Kidney (tissue), 14 donors: ENCODE measurements around the gene FER. TPM values are rescaled to one million over a fixed set of nuclear protein-coding genes. Genes with fewer than 3 reads are reported as not detected.
"Not testable (repeated sequence)": the region's sequence is repeated elsewhere in the genome, so short reads cannot be mapped to it uniquely, and the experiment has no call there.

Experiments used
- DNase-seq, 5 donors: peaks; one replicate each; pipeline ENCODE4 v3.0.0-alpha.2; 2013 to 2020
- FAIRE-seq: peaks from 2 replicates; lab custom pipeline; 2012; peaks lifted over from hg19 to GRCh38; lab: Jason Lieb, UNC
- H3K27ac ChIP-seq, 2 donors: one replicate each; pipeline ENCODE4 v1.7.0; 2013; ENCODE audit warnings: low read depth in 2 of 2, low read length in 2 of 2, inconsistent platforms in 1 of 2
- H3K27me3 ChIP-seq: one replicate; pipeline ENCODE4 v1.7.1; 2013; ENCODE audit warnings: low read length, inconsistent platforms; ENCODE audit not compliant: control insufficient read depth, insufficient read depth
- H3K36me3 ChIP-seq, 3 donors: one replicate each; pipeline versions ENCODE4 v1.7.0 to v1.7.1; 2013; ENCODE audit warnings: low read length in 3 of 3, control low read depth in 1 of 3, inconsistent platforms in 1 of 3; ENCODE audit not compliant: insufficient read depth in 3 of 3, control insufficient read depth in 2 of 3
- H3K4me1 ChIP-seq, 3 donors: one replicate each; pipeline versions ENCODE4 v1.7.0 to v1.7.1; 2013; ENCODE audit warnings: low read length in 3 of 3, inconsistent platforms in 1 of 3, low read depth in 1 of 3; ENCODE audit not compliant: control insufficient read depth in 2 of 3, insufficient read depth in 2 of 3
- H3K4me3 ChIP-seq, 3 donors: one replicate each; pipeline versions ENCODE4 v1.7.0 to v1.8.1; 2013; ENCODE audit warnings: low read length in 3 of 3, control low read depth in 1 of 3, inconsistent platforms in 1 of 3
- H3K9ac ChIP-seq, 3 donors: one replicate each; pipeline versions ENCODE4 v1.7.0 to v1.7.1; 2013; ENCODE audit warnings: low read length in 3 of 3, control low read depth in 1 of 3, inconsistent platforms in 1 of 3
- H3K9me3 ChIP-seq, 3 donors: one replicate each; pipeline versions ENCODE4 v1.7.0 to v1.7.1; 2013; ENCODE audit warnings: low read length in 3 of 3, control low read depth in 1 of 3, inconsistent platforms in 1 of 3; ENCODE audit not compliant: control insufficient read depth in 2 of 3, insufficient read depth in 1 of 3
- intact Hi-C: fragments of 100-400 bp; cut with DNase I; formaldehyde crosslinking; loops from one replicate; pipeline ENCODE4 v1.11.1; 2022
- polyA plus RNA-seq: library from polyadenylated mRNA; stranded (reverse); fragments of 350-450 nt; fragmentation: Illumina TruSeq; extraction: RNeasy Lipid Tissue Mini Kit (QIAGEN cat#74804); gene quantifications from one replicate; pipeline ENCODE4 v1.2.3, GENCODE V29; 2014; ENCODE audit warnings: low read depth, low replicate concordance; ENCODE audit not compliant: insufficient read depth
- total RNA-seq: library from RNA; stranded (reverse); fragmentation: NEBNext Ultra II Directional; extraction: Animal tissue kit (Norgen Biotek cat#: 25700); gene quantifications from one replicate; pipeline ENCODE4 v1.2.1, GENCODE V29; 2021
- TF ChIP-seq, protein P1 (sequence below): IDR thresholded peaks from 3 replicates; pipeline ENCODE4 v1.5.1; 2012; ENCODE audit warnings: mild to moderate bottlenecking, moderate library complexity, borderline replicate concordance; ENCODE audit not compliant: insufficient read depth; ENCODE audit errors: extremely low read depth
- donor health status: control.
- donor health status: control.
- donor health status: control.
- donor health status: control.
- donor health status: control.
- donor health status: DM: yes; HTN: yes; CAD: no.
- donor health status: Normal renal cell carcinoma (clear cell type).

Gene FER
- total and polyA plus RNA-seq, 2 donors from 2014 or later: 2.1 to 38.2 TPM

DNA sequence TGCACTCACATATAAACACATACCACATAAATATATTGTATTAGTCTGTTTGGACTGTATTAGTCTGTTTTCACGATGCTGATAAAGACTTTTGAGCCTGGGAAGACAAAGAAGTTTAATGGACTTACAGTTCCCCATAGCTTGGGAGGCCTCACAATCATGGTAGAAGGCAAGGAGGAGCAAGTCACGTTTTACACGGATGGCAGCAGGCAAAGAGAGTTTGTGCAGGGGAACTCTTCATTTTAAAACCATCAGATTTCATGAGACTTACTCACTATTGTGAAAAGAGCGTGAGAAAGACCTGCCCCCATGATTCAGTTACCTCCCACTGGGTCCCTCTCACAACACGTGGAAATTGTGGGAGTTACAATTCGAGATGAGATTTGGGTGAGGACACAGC, 133.4 kb downstream of the FER start:
- TF ChIP-seq, protein P1, sequence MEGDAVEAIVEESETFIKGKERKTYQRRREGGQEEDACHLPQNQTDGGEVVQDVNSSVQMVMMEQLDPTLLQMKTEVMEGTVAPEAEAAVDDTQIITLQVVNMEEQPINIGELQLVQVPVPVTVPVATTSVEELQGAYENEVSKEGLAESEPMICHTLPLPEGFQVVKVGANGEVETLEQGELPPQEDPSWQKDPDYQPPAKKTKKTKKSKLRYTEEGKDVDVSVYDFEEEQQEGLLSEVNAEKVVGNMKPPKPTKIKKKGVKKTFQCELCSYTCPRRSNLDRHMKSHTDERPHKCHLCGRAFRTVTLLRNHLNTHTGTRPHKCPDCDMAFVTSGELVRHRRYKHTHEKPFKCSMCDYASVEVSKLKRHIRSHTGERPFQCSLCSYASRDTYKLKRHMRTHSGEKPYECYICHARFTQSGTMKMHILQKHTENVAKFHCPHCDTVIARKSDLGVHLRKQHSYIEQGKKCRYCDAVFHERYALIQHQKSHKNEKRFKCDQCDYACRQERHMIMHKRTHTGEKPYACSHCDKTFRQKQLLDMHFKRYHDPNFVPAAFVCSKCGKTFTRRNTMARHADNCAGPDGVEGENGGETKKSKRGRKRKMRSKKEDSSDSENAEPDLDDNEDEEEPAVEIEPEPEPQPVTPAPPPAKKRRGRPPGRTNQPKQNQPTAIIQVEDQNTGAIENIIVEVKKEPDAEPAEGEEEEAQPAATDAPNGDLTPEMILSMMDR: no peak
- Histone ChIP-seq H3K4me3 (no peak overlapping the region), H3K36me3 (no peaks in the 10 kb centered on the region), H3K27ac (no peak overlapping the region), H3K9ac (no peak overlapping the region), H3K27me3 (no peaks in the 10 kb centered on the region), H3K9me3 (no peaks in the 10 kb centered on the region), H3K4me1 (no peaks in the 10 kb centered on the region)
- FAIRE-seq (no peak), DNase-seq (no peak)
- intact Hi-C loops: no loop called here

- Histone ChIP-seq H3K27me3 (no peaks in the 10 kb centered on the region), H3K9ac (no peak overlapping the region), H3K4me1 (no peaks in the 10 kb centered on the region), H3K27ac (no peak overlapping the region), H3K9me3 (no peaks in the 10 kb centered on the region), H3K36me3 (no peaks in the 10 kb centered on the region), H3K4me3 (no peak overlapping the region)
- TF ChIP-seq, protein P1: no peak
- intact Hi-C loops: no loop called here
- DNase-seq: peak in 1 of 5 donors; percentile 36
- peak; percentile 30 for FAIRE-seq
Observed at GRCh38 chr5:108884736-108885135, 137.0 kb downstream of the FER start.

GRCh38 chr5:108898257-108898656, 150.6 kb downstream of the FER start:
- Histone ChIP-seq H3K9me3 (no peaks in the 10 kb centered on the region), H3K4me1 (no peaks in the 10 kb centered on the region), H3K36me3 (peaks cover 0 to 5% (median 0%) of the 10 kb centered on the region in 3 donors), H3K9ac (no peak overlapping the region), H3K4me3 (no peak overlapping the region), H3K27ac (no peak overlapping the region), H3K27me3 (no peaks in the 10 kb centered on the region)
- intact Hi-C loops: no loop called here
- FAIRE-seq: no peak
- TF ChIP-seq, protein P1: no peak
- no peak for DNase-seq

DNA sequence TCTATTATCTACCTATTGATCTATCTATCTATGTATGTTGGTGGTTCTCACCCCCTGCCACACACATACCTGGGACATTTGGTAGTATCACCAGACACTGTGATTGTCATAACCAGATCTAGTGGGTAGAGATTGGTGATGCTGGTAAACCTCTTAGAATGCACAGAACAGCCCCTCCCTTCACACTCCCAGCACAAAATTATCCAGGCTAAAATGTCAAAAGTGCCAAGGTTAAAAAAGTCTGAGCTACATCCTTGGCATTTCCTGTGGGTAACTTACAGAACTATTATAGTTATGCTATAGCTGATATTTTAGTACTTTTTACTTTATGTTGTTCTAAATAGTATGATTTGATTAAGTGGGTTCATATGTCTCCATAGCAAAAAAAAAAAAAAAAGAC, 151.0 kb downstream of the FER start:
- no peak for DNase-seq
- Histone ChIP-seq H3K27ac (no peak overlapping the region), H3K9me3 (no peaks in the 10 kb centered on the region), H3K27me3 (no peaks in the 10 kb centered on the region), H3K36me3 (peaks cover 0 to 5% (median 0%) of the 10 kb centered on the region in 3 donors), H3K4me3 (no peak overlapping the region), H3K9ac (no peak overlapping the region), H3K4me1 (no peaks in the 10 kb centered on the region)
- TF ChIP-seq, protein P1: no peak
- FAIRE-seq: no peak
- intact Hi-C loops: no loop called here

GRCh38 chr5:108899244-108899643, 151.5 kb downstream of the FER start:
- H3K27ac ChIP-seq, FAIRE-seq, H3K9me3 ChIP-seq, H3K27me3 ChIP-seq, H3K9ac ChIP-seq, H3K4me3 ChIP-seq, H3K4me1 ChIP-seq, intact Hi-C loops, H3K36me3 ChIP-seq, DNase-seq: not testable (repeated sequence)
